Upper lobe of left lung (tissue), 4 donors: ENCODE measurements around the gene ASB14.
"Not testable (repeated sequence)": the region's sequence is repeated elsewhere in the genome, so short reads cannot be mapped to it uniquely, and the experiment has no call there.

ENCODE experiments used
- EP300 ChIP-seq, 4 donors: sonication (generic); formaldehyde crosslinking; IDR thresholded peaks; one replicate each; pipeline ENCODE4 v1.5.1; 2017; ENCODE audit warnings: antibody characterized with exemption in 4 of 4, control low read depth in 2 of 4
- POLR2A ChIP-seq, 4 donors: fragments of 450-650 bp; IDR thresholded peaks; one replicate each; pipeline ENCODE4 v1.5.1; 2016 to 2017; ENCODE audit warnings: antibody characterized with exemption in 4 of 4, mild to moderate bottlenecking in 2 of 4
- TF ChIP-seq, protein P1 (sequence below), 6 experiments: fragments of 450-650 bp in 4 of 6; fragments of 200-600 bp in 2 of 6; sonication (generic) in 2 of 6; IDR thresholded peaks; one replicate each; pipeline ENCODE4 v1.5.1; 2016 to 2019; ENCODE audit warnings: antibody characterized with exemption in 6 of 6

DNA sequence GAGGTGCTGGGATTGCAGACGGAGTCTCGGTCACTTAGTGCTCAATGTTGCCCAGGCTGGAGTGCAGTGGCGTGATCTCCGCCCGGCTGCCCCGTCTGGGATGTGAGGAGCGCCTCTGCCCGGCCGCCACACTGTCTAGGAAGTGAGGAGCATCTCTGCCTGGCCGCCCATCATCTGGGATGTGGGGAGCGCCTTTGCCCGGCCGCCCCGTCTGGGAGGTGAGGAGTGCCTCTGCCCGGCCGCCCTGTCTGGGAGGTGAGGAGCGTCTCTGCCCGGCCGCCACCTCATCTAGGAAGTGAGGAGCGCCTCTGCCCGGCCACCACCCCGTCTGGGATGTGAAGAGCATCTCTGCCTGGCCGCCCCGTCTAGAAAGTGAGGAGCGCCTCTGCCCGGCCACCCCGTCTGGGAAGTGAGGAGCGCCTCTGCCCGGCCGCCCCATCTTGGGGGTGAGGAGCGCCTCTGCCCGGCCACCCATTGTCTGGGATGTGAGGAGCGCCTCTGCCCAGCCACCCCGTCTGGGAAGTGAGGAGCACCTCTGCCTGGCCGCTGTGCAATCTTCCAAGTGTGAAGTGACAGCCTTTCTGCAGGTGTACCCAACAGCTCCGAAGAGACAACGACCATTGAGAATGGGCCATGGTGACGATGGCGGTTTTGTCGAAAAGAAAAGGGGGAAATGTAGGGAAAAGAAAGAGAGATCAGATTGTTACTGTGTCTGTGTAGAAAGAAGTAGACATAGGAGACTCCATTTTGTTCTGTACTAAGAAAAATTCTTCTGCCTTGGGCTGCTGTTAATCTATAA lies 46.0 kb upstream of the ASB14 start:
- TF ChIP-seq, protein P1, sequence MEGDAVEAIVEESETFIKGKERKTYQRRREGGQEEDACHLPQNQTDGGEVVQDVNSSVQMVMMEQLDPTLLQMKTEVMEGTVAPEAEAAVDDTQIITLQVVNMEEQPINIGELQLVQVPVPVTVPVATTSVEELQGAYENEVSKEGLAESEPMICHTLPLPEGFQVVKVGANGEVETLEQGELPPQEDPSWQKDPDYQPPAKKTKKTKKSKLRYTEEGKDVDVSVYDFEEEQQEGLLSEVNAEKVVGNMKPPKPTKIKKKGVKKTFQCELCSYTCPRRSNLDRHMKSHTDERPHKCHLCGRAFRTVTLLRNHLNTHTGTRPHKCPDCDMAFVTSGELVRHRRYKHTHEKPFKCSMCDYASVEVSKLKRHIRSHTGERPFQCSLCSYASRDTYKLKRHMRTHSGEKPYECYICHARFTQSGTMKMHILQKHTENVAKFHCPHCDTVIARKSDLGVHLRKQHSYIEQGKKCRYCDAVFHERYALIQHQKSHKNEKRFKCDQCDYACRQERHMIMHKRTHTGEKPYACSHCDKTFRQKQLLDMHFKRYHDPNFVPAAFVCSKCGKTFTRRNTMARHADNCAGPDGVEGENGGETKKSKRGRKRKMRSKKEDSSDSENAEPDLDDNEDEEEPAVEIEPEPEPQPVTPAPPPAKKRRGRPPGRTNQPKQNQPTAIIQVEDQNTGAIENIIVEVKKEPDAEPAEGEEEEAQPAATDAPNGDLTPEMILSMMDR (IDR thresholded peaks at IDR 0.05) = not testable (repeated sequence)
- not testable (repeated sequence) for TF ChIP-seq POLR2A, EP300 (IDR thresholded peaks at IDR 0.05)
